Stimulated activated CD4-positive, alpha-beta T cell treated with anti-CD3 and anti-CD28 coated beads, Interleukin-12 subunit alpha, Interleukin-12 subunit beta, amount 100 ng/mL, for 24 hours (primary cell): ENCODE measurements around the gene GPNMB.
"Not testable (repeated sequence)": the region's sequence is repeated elsewhere in the genome, so short reads cannot be mapped to it uniquely, and the experiment has no call there.

Source experiments
- DNase-seq, 2 experiments: peaks; one replicate each; pipeline ENCODE4 v3.0.0-alpha.2; 2020; ENCODE audit warnings: low read depth in 2 of 2

Gene GPNMB

GRCh38 chr7:23246555-23246954 is at the start of gene GPNMB:
Gene GPNMB (plus strand): TSS chr7:23246775. CDS start chr7:23246858, 83 bp downstream.
- DNase-seq, result no peak

GRCh38 chr7:23197745-23198144 is 48.8 kb upstream of the GPNMB start:
- DNase-seq, result not testable (repeated sequence)

GRCh38 chr7:23200331-23200730 is 46.2 kb upstream of the GPNMB start:
- no peak for DNase-seq

- no peak for DNase-seq
Observed at GRCh38 chr7:23204241-23204640, 42.3 kb upstream of the GPNMB start.

GRCh38 chr7:23205577-23205908 is 41.0 kb upstream of the GPNMB start:
- no peak for DNase-seq

GRCh38 chr7:23205909-23206767 is 40.4 kb upstream of the GPNMB start:
- no peak for DNase-seq

GRCh38 chr7:23207021-23207420 is 39.6 kb upstream of the GPNMB start:
- DNase-seq, result no peak

- no peak for DNase-seq
Observed at GRCh38 chr7:23207884-23208283, 38.7 kb upstream of the GPNMB start.

- no peak for DNase-seq
Observed at GRCh38 chr7:23208316-23208715, 38.3 kb upstream of the GPNMB start.

- no peak for DNase-seq
Observed at GRCh38 chr7:23210506-23210905, 36.1 kb upstream of the GPNMB start.

GRCh38 chr7:23211589-23211988 is 35.0 kb upstream of the GPNMB start:
- DNase-seq, result no peak

GRCh38 chr7:23212395-23212794 is 34.2 kb upstream of the GPNMB start:
- no peak for DNase-seq

GRCh38 chr7:23212841-23213240 is 33.7 kb upstream of the GPNMB start:
- DNase-seq, result no peak

- DNase-seq, result no peak
Observed at GRCh38 chr7:23213755-23214154, 32.8 kb upstream of the GPNMB start.

- DNase-seq, result no peak
Observed at GRCh38 chr7:23214423-23214822, 32.2 kb upstream of the GPNMB start.

- no peak for DNase-seq
Observed at GRCh38 chr7:23214938-23215337, 31.6 kb upstream of the GPNMB start.

- DNase-seq, result no peak
Observed at GRCh38 chr7:23216021-23216420, 30.6 kb upstream of the GPNMB start.

- no peak for DNase-seq
Observed at GRCh38 chr7:23218196-23218595, 28.4 kb upstream of the GPNMB start.

- no peak for DNase-seq
Observed at GRCh38 chr7:23220690-23221305, 25.8 kb upstream of the GPNMB start.

- no peak for DNase-seq
Observed at GRCh38 chr7:23222439-23223030, 24.0 kb upstream of the GPNMB start.

GRCh38 chr7:23224364-23224763 is 22.2 kb upstream of the GPNMB start:
- DNase-seq, result not testable (repeated sequence)

- no peak for DNase-seq
Observed at GRCh38 chr7:23226844-23227450, 19.6 kb upstream of the GPNMB start.

- DNase-seq, result no peak
Observed at GRCh38 chr7:23228412-23228811, 18.2 kb upstream of the GPNMB start.
